Activated CD8-positive, alpha-beta memory T cell treated with anti-CD3 and anti-CD28 coated beads for 1 hour (primary cell): Measurements from ENCODE around the gene TCERG1L.

Experiments
- DNase-seq, 2 donors: peaks; one replicate each; pipeline ENCODE4 v3.0.0-alpha.2; 2020; ENCODE audit warnings: low read depth in 1 of 2; ENCODE audit errors: extremely low read depth in 1 of 2

The TCERG1L gene

GRCh38 chr10:131316321-131317075, 5.0 kb upstream of the TCERG1L start:
- no peak for DNase-seq

- no peak for DNase-seq
These were observed 3.8 kb upstream of the TCERG1L start for GRCh38 chr10:131315344-131315743.

- DNase-seq, result no peak
These were observed 3.3 kb upstream of the TCERG1L start for GRCh38 chr10:131314799-131315198.

- no peak for DNase-seq
These were observed 2.6 kb upstream of the TCERG1L start for GRCh38 chr10:131314148-131314547.

- no peak for DNase-seq
These were observed 1.9 kb upstream of the TCERG1L start for GRCh38 chr10:131313377-131313776.

GRCh38 chr10:131312478-131312836, 936 bp upstream of the TCERG1L start:
- DNase-seq, result no peak

- no peak for DNase-seq
These were observed 190 bp downstream of the TCERG1L start for GRCh38 chr10:131311402-131311660.

- DNase-seq, result no peak
These were observed 745 bp downstream of the TCERG1L start for GRCh38 chr10:131310551-131311401.

GRCh38 chr10:131310142-131310541, 1.4 kb downstream of the TCERG1L start:
- no peak for DNase-seq

- DNase-seq, result no peak
These were observed 11.0 kb downstream of the TCERG1L start for GRCh38 chr10:131300508-131300907.

- no peak for DNase-seq
These were observed 20.7 kb downstream of the TCERG1L start for GRCh38 chr10:131290781-131291180.

GRCh38 chr10:131288648-131289047, 22.9 kb downstream of the TCERG1L start:
- no peak for DNase-seq

- no peak for DNase-seq
These were observed 28.6 kb downstream of the TCERG1L start for GRCh38 chr10:131282961-131283360.

- DNase-seq, result no peak
These were observed 31.4 kb downstream of the TCERG1L start for GRCh38 chr10:131280101-131280500.

GRCh38 chr10:131279516-131279915, 32.0 kb downstream of the TCERG1L start:
- DNase-seq, result no peak

GRCh38 chr10:131277969-131278368, 33.6 kb downstream of the TCERG1L start:
- no peak for DNase-seq

- no peak for DNase-seq
These were observed 34.2 kb downstream of the TCERG1L start for GRCh38 chr10:131277278-131277677.

- no peak for DNase-seq
These were observed 35.8 kb downstream of the TCERG1L start for GRCh38 chr10:131275691-131276090.

GRCh38 chr10:131274883-131275282, 36.6 kb downstream of the TCERG1L start:
- DNase-seq, result no peak

- DNase-seq, result no peak
These were observed 37.2 kb downstream of the TCERG1L start for GRCh38 chr10:131274133-131274880.

GRCh38 chr10:131273476-131273875, 38.0 kb downstream of the TCERG1L start:
- no peak for DNase-seq
